ENCODE measurements around the gene SUMF1.

The SUMF1 gene

DNA sequence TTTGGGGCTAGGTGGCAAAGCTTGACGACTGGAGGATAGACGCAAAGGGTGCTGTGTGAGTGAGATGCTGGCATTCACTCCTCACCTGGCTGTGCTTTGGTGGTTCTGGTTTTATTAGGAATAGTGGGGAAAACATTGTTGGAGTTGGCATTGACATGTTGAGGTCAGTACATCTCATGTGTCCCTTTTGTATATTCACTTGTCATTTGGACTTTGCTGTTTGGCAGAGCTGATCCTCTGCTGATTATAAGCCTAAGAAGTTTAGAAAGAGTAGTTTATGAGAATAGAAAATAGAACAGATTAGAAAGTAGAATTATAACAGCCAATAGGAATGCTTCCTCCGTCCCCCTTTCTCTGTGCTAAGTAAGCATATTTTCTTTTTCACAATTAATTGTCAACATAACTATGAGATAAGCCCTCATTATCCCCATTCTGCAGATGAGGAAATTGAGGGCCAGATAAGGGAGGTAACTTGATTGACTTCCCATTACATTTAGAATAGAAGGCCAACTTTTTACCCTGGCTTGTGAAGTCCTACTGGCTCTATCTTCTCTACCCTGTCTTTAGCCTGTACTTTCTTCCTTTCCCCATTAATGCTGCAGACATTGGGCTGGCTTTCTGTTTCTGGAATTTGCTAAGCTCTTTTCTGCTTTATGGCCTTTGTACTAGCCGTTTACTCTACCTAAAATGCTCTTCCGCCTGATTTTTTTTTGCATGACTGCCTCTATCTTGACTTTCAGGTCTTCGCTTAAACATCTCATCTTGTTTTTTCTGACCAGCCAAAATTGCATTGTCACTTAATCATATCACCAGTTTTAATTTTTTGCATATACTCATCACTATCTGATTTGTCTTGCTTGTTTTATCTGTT is 38.9 kb upstream of the SUMF1 start:
- H3K4me3 ChIP-seq (ENCODE audit: control insufficient read depth, low read depth, low read length), result no peak overlapping the region
- no peak for DNase-seq (ENCODE audit: low read depth)
- TF ChIP-seq, protein P1, sequence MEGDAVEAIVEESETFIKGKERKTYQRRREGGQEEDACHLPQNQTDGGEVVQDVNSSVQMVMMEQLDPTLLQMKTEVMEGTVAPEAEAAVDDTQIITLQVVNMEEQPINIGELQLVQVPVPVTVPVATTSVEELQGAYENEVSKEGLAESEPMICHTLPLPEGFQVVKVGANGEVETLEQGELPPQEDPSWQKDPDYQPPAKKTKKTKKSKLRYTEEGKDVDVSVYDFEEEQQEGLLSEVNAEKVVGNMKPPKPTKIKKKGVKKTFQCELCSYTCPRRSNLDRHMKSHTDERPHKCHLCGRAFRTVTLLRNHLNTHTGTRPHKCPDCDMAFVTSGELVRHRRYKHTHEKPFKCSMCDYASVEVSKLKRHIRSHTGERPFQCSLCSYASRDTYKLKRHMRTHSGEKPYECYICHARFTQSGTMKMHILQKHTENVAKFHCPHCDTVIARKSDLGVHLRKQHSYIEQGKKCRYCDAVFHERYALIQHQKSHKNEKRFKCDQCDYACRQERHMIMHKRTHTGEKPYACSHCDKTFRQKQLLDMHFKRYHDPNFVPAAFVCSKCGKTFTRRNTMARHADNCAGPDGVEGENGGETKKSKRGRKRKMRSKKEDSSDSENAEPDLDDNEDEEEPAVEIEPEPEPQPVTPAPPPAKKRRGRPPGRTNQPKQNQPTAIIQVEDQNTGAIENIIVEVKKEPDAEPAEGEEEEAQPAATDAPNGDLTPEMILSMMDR (IDR thresholded peaks at IDR 0.05; ENCODE audit: control insufficient read depth, insufficient read depth, low read depth, low read length, missing control alignments), result no peak

DNA sequence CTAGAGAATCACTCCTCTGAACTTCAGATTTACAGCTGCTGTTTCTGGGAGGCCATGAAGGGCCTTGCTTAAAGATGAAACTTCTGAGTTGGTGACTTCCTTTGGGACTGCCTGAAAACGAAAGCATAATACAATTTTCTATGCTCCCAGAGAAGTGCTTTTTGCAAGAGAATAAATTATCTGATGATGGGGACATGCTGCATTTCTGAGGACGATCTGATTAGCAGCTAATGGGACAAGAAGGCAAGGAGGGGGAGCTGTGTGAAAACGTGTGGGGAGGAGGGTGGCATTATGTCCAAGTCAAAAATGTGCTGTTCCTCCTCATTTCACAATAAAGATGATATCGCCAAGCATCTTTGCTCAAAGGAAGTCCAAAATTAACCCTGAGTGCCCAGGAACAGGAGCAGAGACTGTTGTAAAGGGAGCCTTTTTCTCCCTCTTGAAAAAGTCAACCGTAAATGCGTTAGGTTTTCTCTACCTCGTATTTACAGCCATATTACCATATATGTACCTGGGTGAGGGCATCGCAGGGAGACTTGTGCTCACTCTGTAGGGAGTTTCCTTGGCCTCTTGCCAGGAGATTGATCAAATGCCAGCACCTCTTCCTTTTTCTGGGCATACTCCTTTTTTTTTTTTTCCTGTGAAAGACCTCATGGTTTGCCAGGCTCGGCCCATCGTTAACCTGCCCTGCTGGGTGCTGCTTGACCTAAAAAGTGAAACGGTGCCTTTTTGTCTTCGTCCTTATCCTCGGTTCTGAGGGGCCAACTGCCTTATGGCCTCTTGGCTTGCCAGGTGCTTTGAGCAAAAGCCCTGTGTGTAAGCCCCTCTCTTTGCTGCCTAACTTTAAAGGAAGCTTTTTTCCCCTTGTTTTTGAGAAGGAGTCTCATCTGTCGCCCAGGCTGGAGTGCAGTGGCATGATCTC is 37.5 kb upstream of the SUMF1 start:
- TF ChIP-seq, protein P1 (IDR thresholded peaks at IDR 0.05; ENCODE audit: control insufficient read depth, insufficient read depth, low read depth, low read length, missing control alignments), result no peak
- H3K4me3 ChIP-seq (ENCODE audit: control insufficient read depth, low read depth, low read length), result no peak overlapping the region
- DNase-seq (ENCODE audit: low read depth), result no peak

DNA sequence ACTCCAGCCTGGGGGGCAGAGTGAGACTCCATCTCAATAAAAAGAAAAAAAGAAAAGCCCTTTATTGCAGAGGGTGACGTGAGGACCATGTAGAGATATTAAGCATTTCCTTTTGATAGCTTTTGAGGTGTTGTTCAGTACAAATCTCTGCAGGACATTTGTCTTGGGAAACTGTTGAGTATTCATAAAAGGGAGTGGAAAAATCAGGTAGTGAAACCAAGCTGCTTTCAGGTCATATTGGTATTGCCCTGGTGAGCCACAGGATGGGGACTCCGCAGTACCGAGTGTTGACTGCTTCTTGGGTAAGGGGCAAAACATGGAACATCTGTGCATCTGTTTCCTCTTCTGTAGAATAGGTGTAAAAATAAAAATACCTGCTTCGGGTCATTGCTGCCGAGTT is 36.0 kb upstream of the SUMF1 start:
- H3K4me3 ChIP-seq (ENCODE audit: control insufficient read depth, low read depth, low read length), result no peak overlapping the region
- no peak for DNase-seq (ENCODE audit: low read depth)
- TF ChIP-seq, protein P1 (IDR thresholded peaks at IDR 0.05; ENCODE audit: control insufficient read depth, insufficient read depth, low read depth, low read length, missing control alignments), result no peak

DNA sequence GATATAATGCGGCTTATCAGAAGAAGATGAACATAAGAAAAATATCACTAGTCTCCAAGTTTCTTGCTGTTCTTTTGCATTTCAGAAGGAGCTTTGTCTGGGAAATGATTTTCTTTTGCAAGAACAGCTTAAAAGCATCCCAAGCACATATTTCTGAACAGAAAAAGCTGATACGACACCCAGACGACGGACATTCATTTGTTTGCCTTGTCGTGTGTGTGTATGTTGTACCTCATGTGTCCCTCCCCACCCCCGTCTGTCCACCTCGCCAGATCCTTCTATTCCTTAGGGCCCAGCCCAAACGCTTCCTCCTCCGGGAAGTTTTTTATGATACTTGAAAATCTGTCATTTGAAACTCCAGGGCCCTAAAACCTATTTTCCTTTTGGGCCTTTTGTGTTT is 34.9 kb upstream of the SUMF1 start:
- TF ChIP-seq, protein P1 (IDR thresholded peaks at IDR 0.05; ENCODE audit: control insufficient read depth, insufficient read depth, low read depth, low read length, missing control alignments), result no peak
- no peak for DNase-seq (ENCODE audit: low read depth)
- H3K4me3 ChIP-seq (ENCODE audit: control insufficient read depth, low read depth, low read length), result no peak overlapping the region

DNA sequence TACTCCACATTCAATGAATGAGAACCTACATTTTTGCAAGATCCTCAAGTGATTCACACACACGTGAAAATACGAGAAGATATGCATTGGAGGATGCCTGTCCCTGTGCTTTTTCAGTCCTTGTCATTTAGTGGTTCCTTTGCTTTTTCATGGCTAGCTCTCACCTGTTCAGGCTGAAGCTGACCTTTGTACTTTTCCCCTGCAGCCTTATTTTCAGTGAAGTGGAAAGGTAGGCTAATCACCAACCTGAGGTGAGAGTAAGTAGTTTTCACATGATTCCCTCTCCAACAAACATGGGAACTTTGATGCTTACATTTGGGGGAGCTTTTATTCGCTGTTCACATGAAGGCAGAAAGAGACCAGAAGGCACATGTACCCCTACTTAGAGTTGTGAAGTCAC is 34.4 kb upstream of the SUMF1 start:
- no peak for DNase-seq (ENCODE audit: low read depth)
- no peak overlapping the region for H3K4me3 ChIP-seq (ENCODE audit: control insufficient read depth, low read depth, low read length)
- TF ChIP-seq, protein P1 (IDR thresholded peaks at IDR 0.05; ENCODE audit: control insufficient read depth, insufficient read depth, low read depth, low read length, missing control alignments), result no peak

DNA sequence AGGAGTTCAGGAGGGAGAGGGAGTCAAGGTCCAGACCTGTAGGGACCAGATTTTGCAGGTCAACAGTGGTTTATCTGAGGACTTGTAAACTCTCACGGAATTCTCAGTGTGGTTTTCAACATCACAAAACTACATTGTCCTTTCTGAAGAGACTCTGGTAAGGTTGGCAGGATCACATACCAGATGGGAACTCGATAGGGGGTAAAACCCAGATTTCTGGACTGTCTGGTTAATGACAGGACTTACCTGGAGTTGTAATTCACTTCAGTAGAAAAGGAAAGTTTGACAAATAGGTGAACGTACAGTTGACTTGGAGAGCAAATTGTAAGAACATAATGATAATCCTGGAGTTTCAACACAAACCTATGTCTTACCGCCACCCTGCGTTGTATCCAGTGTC is 31.4 kb upstream of the SUMF1 start:
- H3K4me3 ChIP-seq (ENCODE audit: control insufficient read depth, low read depth, low read length), result no peak overlapping the region
- DNase-seq (ENCODE audit: low read depth), result no peak

More for the DNA sequence above, 31.4 kb upstream of the SUMF1 start:
- TF ChIP-seq, protein P1 (IDR thresholded peaks at IDR 0.05; ENCODE audit: control insufficient read depth, insufficient read depth, low read depth, low read length, missing control alignments), result no peak
